ENCODE measurements around the gene ADAM10.

- TF ChIP-seq ZNF274 (IDR thresholded peaks at IDR 0.05; ENCODE audit: low read depth, low read length) = no peak
- no peak for TF ChIP-seq YY1 (IDR thresholded peaks at IDR 0.05; ENCODE audit: insufficient read depth, insufficient read length)
Measured at GRCh38 chr15:58773024-58773423, 23.5 kb upstream of the ADAM10 start.

Measured in NT2/D1 (cell line).